Endodermal cell (in vitro differentiated cells): ENCODE results near the gene FGF12. TPM values are rescaled to one million over a fixed set of nuclear protein-coding genes. Genes with fewer than 3 reads are reported as not detected.

Experiments
- DNase-seq: peaks from one replicate; pipeline ENCODE4 v3.0.0-alpha.2; 2017
- H3K27ac ChIP-seq: 2 replicates; pipeline ENCODE4 v1.5.1; 2013; ENCODE audit warnings: mild to moderate bottlenecking, low read depth, low read length, moderate library complexity
- H3K27me3 ChIP-seq: 2 replicates; pipeline ENCODE4 v1.6.1; 2013; ENCODE audit warnings: mild to moderate bottlenecking, low read length, moderate library complexity; ENCODE audit not compliant: insufficient read depth, control insufficient read depth, poor library complexity, severe bottlenecking
- H3K36me3 ChIP-seq: 2 replicates; pipeline ENCODE4 v1.7.0; 2013; ENCODE audit warnings: mild to moderate bottlenecking, low read length, moderate library complexity; ENCODE audit not compliant: control insufficient read depth, insufficient read depth
- H3K4me1 ChIP-seq: one replicate; pipeline ENCODE4 v1.7.0; 2013; ENCODE audit warnings: low read length; ENCODE audit not compliant: control insufficient read depth, insufficient read depth
- H3K4me3 ChIP-seq: 2 replicates; pipeline ENCODE4 v1.5.1; 2013; ENCODE audit warnings: mild to moderate bottlenecking, low read length, moderate library complexity
- H3K9ac ChIP-seq: 2 replicates; pipeline ENCODE4 v1.6.1; 2013; ENCODE audit warnings: mild to moderate bottlenecking, low read length, moderate library complexity; ENCODE audit not compliant: poor library complexity, severe bottlenecking; ENCODE audit errors: extremely low read depth
- H3K9me3 ChIP-seq: 2 replicates; pipeline ENCODE4 v1.6.1; 2013; ENCODE audit warnings: mild to moderate bottlenecking, low read length, moderate library complexity; ENCODE audit not compliant: control insufficient read depth
- H3K27ac Mint-ChIP-seq: 2 replicates; pipeline ENCODE4 v1.8.0; 2020; ENCODE audit warnings: mixed read lengths
- H3K27me3 Mint-ChIP-seq: 2 replicates; pipeline ENCODE4 v1.8.0; 2021; ENCODE audit warnings: mild to moderate bottlenecking, mixed read lengths; ENCODE audit not compliant: insufficient read depth
- H3K36me3 Mint-ChIP-seq: 2 replicates; pipeline ENCODE4 v1.8.0; 2020; ENCODE audit warnings: low read depth, mixed read lengths
- H3K4me1 Mint-ChIP-seq: 2 replicates; pipeline ENCODE4 v1.8.0; 2020; ENCODE audit warnings: mixed read lengths
- H3K4me3 Mint-ChIP-seq: 2 replicates; pipeline ENCODE4 v1.8.0; 2020; ENCODE audit warnings: mild to moderate bottlenecking, moderate library complexity, mixed read lengths
- H3K9me3 Mint-ChIP-seq: 2 replicates; pipeline ENCODE4 v1.8.0; 2020; ENCODE audit warnings: mild to moderate bottlenecking, mixed read lengths
- WGBS, 2 experiments: methylation state at CpG; one replicate each; pipeline versions ENCODE4 v1.1.5 to v1.1.7; 2013; ENCODE audit warnings: missing lambda C conversion rate in 2 of 2, mixed read lengths in 1 of 2; ENCODE audit not compliant: insufficient coverage in 1 of 2, insufficient read length in 1 of 2; 5-methylcytosine and 5-hydroxymethylcytosine counted together
- total RNA-seq, 2 donors: library from RNA; stranded (reverse); fragmentation: NEBNext Ultra II Directional in 1 of 2; extraction: Animal tissue kit (Norgen Biotek cat#: 25700) in 1 of 2; gene quantifications; 2 replicates in 1 of 2; 3 replicates in 1 of 2; pipeline ENCODE4 v1.2.1, GENCODE V29; 2021
- TF ChIP-seq, protein P1 (sequence below): fragments of 200-600 bp; sonication (generic); conservative IDR thresholded peaks from 2 replicates; pipeline ENCODE4 v1.5.0; 2021; ENCODE audit warnings: antibody characterized with exemption, mild to moderate bottlenecking

FGF12 gene
- total RNA-seq, 2 donors from 2014 or later: 22.9 to 25.2 TPM

DNA sequence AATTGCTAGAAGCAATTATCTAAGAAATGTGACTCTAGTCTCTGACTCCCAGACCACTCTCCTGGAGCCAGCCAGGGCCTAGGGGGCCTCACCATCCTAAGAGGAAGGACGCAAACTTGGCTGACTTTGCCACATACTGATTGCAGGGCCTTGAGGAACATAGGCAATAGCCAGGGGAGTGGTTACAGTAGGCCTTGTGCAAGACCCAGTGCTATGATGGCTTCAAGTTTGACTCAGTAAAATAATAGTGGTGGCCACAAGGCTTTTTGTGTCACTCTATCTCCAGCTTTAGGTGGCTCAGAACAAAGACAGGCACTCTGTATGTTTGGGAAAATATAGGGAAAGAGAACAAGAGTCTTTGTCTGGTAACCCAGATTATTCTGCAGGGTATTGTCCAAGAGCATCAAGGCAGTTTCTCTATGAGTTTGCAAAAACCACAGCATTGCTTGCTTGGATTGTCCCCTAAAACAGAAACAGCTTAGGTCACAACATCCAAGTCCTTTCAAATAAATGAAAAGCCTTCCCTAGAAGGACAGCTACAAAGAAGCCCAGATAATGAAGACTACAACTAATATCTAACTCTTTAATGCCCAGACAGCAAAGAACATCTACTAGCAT, 634.8 kb downstream of the FGF12 start:
- peaks cover 35% of the 10 kb centered on the region for H3K9me3 ChIP-seq
- H3K36me3 Mint-ChIP-seq: peaks cover 34% of the 10 kb centered on the region
- no peak overlapping the region for H3K27ac ChIP-seq
- no peaks in the 10 kb centered on the region for H3K4me1 ChIP-seq
- peaks cover 43% of the 10 kb centered on the region for H3K9me3 Mint-ChIP-seq
- H3K4me3 ChIP-seq: no peak overlapping the region
- no peak overlapping the region for H3K4me3 Mint-ChIP-seq
- no peak overlapping the region for H3K27ac Mint-ChIP-seq
- no peaks in the 10 kb centered on the region for H3K36me3 ChIP-seq
- peaks cover 6% of the 10 kb centered on the region for H3K4me1 Mint-ChIP-seq
- no peak overlapping the region for H3K9ac ChIP-seq
- 93% methylated on average over 1 of the region's 1 CpG; no CpG with 5 or more reads in 1 of the 2 experiments for WGBS, 2 experiments
- DNase-seq: no peak
- TF ChIP-seq, protein P1, sequence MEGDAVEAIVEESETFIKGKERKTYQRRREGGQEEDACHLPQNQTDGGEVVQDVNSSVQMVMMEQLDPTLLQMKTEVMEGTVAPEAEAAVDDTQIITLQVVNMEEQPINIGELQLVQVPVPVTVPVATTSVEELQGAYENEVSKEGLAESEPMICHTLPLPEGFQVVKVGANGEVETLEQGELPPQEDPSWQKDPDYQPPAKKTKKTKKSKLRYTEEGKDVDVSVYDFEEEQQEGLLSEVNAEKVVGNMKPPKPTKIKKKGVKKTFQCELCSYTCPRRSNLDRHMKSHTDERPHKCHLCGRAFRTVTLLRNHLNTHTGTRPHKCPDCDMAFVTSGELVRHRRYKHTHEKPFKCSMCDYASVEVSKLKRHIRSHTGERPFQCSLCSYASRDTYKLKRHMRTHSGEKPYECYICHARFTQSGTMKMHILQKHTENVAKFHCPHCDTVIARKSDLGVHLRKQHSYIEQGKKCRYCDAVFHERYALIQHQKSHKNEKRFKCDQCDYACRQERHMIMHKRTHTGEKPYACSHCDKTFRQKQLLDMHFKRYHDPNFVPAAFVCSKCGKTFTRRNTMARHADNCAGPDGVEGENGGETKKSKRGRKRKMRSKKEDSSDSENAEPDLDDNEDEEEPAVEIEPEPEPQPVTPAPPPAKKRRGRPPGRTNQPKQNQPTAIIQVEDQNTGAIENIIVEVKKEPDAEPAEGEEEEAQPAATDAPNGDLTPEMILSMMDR: no peak
- H3K27me3 ChIP-seq: no peaks in the 10 kb centered on the region
- H3K27me3 Mint-ChIP-seq: no peaks in the 10 kb centered on the region

DNA sequence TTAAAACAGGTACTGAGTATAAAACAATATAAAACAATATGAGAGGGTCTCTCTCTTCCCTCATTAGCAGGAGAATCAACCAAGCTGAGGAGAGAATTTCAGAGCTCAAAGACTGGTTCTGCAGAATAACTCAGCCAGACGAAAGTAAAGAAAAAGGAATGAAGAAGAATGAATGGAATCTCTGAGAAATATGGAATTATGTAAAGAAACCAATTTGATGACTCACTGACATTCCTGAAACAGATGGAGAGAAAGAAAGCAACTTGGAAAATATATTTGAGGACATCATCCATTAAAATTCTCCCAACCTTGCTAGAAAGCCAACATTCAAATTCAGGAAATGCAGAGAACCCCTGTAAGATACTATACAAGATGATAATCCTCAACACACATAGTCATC, 635.5 kb downstream of the FGF12 start:
- H3K4me3 ChIP-seq: no peak overlapping the region
- H3K27me3 ChIP-seq: no peaks in the 10 kb centered on the region
- Mint-ChIP-seq H3K27me3 (no peaks in the 10 kb centered on the region), H3K36me3 (peaks cover 34% of the 10 kb centered on the region), H3K9me3 (peaks cover 41% of the 10 kb centered on the region), H3K27ac (no peak overlapping the region), H3K4me3 (no peak overlapping the region), H3K4me1 (peaks cover 6% of the 10 kb centered on the region)
- TF ChIP-seq, protein P1: no peak
- H3K9ac ChIP-seq: no peak overlapping the region
- no peaks in the 10 kb centered on the region for H3K4me1 ChIP-seq
- DNase-seq: no peak
- 100% methylated on average over 1 of the region's 1 CpG for WGBS, 2 experiments
- H3K36me3 ChIP-seq: no peaks in the 10 kb centered on the region
- no peak overlapping the region for H3K27ac ChIP-seq
- H3K9me3 ChIP-seq: peaks cover 37% of the 10 kb centered on the region

DNA sequence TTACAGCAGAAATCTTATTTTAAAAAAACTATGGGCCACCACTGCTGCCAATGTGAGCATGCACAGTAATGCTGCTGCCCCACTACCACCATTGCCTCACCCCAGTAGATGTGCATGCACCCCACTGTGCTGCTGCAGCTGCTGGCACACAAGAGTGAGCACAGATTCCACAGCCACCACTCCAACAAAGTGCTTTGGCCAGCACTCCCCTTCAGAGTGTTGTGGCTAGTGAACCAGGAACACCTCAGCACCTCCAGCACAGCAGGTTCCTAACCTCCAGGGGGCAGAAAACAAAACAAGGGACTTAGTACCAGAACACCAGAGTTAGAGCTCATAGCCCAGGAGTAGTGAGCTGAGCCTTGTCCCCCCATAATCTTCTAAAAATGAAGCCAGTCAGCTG, 636.8 kb downstream of the FGF12 start:
- no peak overlapping the region for H3K9ac ChIP-seq
- Mint-ChIP-seq H3K36me3 (peaks cover 38% of the 10 kb centered on the region), H3K4me3 (no peak overlapping the region), H3K27me3 (no peaks in the 10 kb centered on the region), H3K4me1 (peaks cover 6% of the 10 kb centered on the region), H3K9me3 (peaks cover 40% of the 10 kb centered on the region), H3K27ac (no peak overlapping the region)
- H3K4me3 ChIP-seq: no peak overlapping the region
- DNase-seq: peak; percentile 60
- H3K9me3 ChIP-seq: peaks cover 31% of the 10 kb centered on the region
- no peaks in the 10 kb centered on the region for H3K36me3 ChIP-seq
- no peaks in the 10 kb centered on the region for H3K27me3 ChIP-seq
- no peak overlapping the region for H3K27ac ChIP-seq
- H3K4me1 ChIP-seq: no peaks in the 10 kb centered on the region
- TF ChIP-seq, protein P1: peak; percentile 55

Other genes with a start within 250 kb of the FGF12 start
- gene MB21D2, start 190.3 kb upstream of the FGF12 start, total RNA-seq: 1 to 10 TPM; 5.7 to 6.9 TPM